ENCODE results near the gene CLMP. TPM values are rescaled to one million over a fixed set of nuclear protein-coding genes. Genes with fewer than 3 reads are reported as not detected.

The CLMP gene
- total RNA-seq = under 1 TPM; 0.20 to 0.60 (median 0.43) TPM
- polyA plus RNA-seq = under 1 TPM; 0.08 to 0.20 TPM
- 1.9 reads per million, percentile 8 among the genes with 10 or more reads in this experiment for total RNA-seq

- peaks cover 56 to 85% (median 78%) of the 10 kb centered on the region in 5 donors for H3K27me3 Mint-ChIP-seq
- intact Hi-C loops (cut with micrococcal nuclease) = no loop called here
- Histone ChIP-seq H3K4me3 (ENCODE audit: low read length) (peak within 1 kb of the TSS; percentile 39), H3K27ac (ENCODE audit: low read depth, low read length) (no peak within 1 kb of the TSS), H3K4me1 (ENCODE audit: control insufficient read depth in 2 of 2, insufficient read depth in 2 of 2, low read length in 2 of 2) (peaks cover 0 to 12% of the 10 kb centered on the region in 2 donors), H3K36me3 (ENCODE audit: control insufficient read depth in 2 of 3, insufficient read depth in 3 of 3, low read length in 3 of 3) (no peaks in the 10 kb centered on the region), H3K9me3 (ENCODE audit: control insufficient read depth in 2 of 3, low read length in 3 of 3) (no peaks in the 10 kb centered on the region), H3K27me3 (ENCODE audit: control insufficient read depth in 2 of 2, insufficient read depth in 2 of 2, low read length in 2 of 2) (peaks cover 0 to 12% of the 10 kb centered on the region in 2 donors)
- no peak for ATAC-seq
- H3K9me3 Mint-ChIP-seq = peaks cover 0 to 1% (median 0%) of the 10 kb centered on the region in 11 donors
- peak within 1 kb of the TSS; percentile 61 to 88 (median 83) for H3K4me3 Mint-ChIP-seq
- H3K36me3 Mint-ChIP-seq = peaks cover 0 to 4% (median 3%) of the 10 kb centered on the region in 5 donors
- H3K4me1 Mint-ChIP-seq = peaks cover 12 to 34% (median 25%) of the 10 kb centered on the region in 7 donors
- H3K27ac Mint-ChIP-seq = peak within 1 kb of the TSS in 2 of 9 donors; percentile 8 to 25
- ChIA-PET POLR2A (interaction anchor here (0.6 kb wide), 1 partner anchor 24 kb away, joined by 3 read pairs; no protein-coding TSS in a partner anchor), CTCF (no interaction called here)
- DNase-seq = peak in 3 of 9 donors; percentile 4 to 11 (median 10)
Measured at GRCh38 chr11:123195188-123196059, at the start of gene CLMP. Gene CLMP, minus strand, starts transcription at chr11:123195248. Its CDS starts 308 bp downstream, at chr11:123194940.

- intact Hi-C loops (cut with micrococcal nuclease) = loop anchor here in 1 of 2 donors (10.0 kb wide), 1 partner anchor 377 kb away; no protein-coding TSS in a partner anchor
Measured at GRCh38 chr11:123241874-123242543, 47.0 kb upstream of the CLMP start.

GRCh38 chr11:123241294-123241693 is 46.2 kb upstream of the CLMP start:
- ATAC-seq (no peak), DNase-seq (no peak)
- H3K27ac ChIP-seq (ENCODE audit: low read depth, low read length) = no peak overlapping the region
- Mint-ChIP-seq H3K4me1 (peaks cover 0 to 14% (median 0%) of the 10 kb centered on the region in 7 donors), H3K27ac (no peak overlapping the region), H3K9me3 (no peaks in the 10 kb centered on the region), H3K36me3 (no peaks in the 10 kb centered on the region), H3K27me3 (peaks cover 0 to 25% (median 0%) of the 10 kb centered on the region in 5 donors), H3K4me3 (no peak overlapping the region)
- no peaks in the 10 kb centered on the region for H3K4me1 ChIP-seq (ENCODE audit: control insufficient read depth in 2 of 2, insufficient read depth in 2 of 2, low read length in 2 of 2)
- no peaks in the 10 kb centered on the region for H3K9me3 ChIP-seq (ENCODE audit: control insufficient read depth in 2 of 3, low read length in 3 of 3)
- H3K27me3 ChIP-seq (ENCODE audit: control insufficient read depth in 2 of 2, insufficient read depth in 2 of 2, low read length in 2 of 2) = no peaks in the 10 kb centered on the region
- no peaks in the 10 kb centered on the region for H3K36me3 ChIP-seq (ENCODE audit: control insufficient read depth in 2 of 3, insufficient read depth in 3 of 3, low read length in 3 of 3)
- intact Hi-C loops (cut with micrococcal nuclease) = loop anchor here in 1 of 2 donors (10.0 kb wide), 1 partner anchor 376 kb away; no protein-coding TSS in a partner anchor
- CTCF ChIA-PET = interaction anchor here (1.2 kb wide), 1 partner anchor 141 kb away, joined by 3 read pairs; no protein-coding TSS in a partner anchor
- POLR2A ChIA-PET = no interaction called here
- H3K4me3 ChIP-seq (ENCODE audit: low read length) = no peak overlapping the region

More at GRCh38 chr11:123241874-123242543, 47.0 kb upstream of the CLMP start:
- peaks cover 0 to 27% (median 0%) of the 10 kb centered on the region in 5 donors for H3K27me3 Mint-ChIP-seq
- H3K27ac Mint-ChIP-seq = no peak overlapping the region
- Histone ChIP-seq H3K4me1 (ENCODE audit: control insufficient read depth in 2 of 2, insufficient read depth in 2 of 2, low read length in 2 of 2) (no peaks in the 10 kb centered on the region), H3K27ac (ENCODE audit: low read depth, low read length) (no peak overlapping the region), H3K9me3 (ENCODE audit: control insufficient read depth in 2 of 3, low read length in 3 of 3) (no peaks in the 10 kb centered on the region), H3K27me3 (ENCODE audit: control insufficient read depth in 2 of 2, insufficient read depth in 2 of 2, low read length in 2 of 2) (no peaks in the 10 kb centered on the region), H3K4me3 (ENCODE audit: low read length) (no peak overlapping the region), H3K36me3 (ENCODE audit: control insufficient read depth in 2 of 3, insufficient read depth in 3 of 3, low read length in 3 of 3) (no peaks in the 10 kb centered on the region)
- H3K9me3 Mint-ChIP-seq = no peaks in the 10 kb centered on the region
- ChIA-PET CTCF (no interaction called here), POLR2A (no interaction called here)
- H3K4me1 Mint-ChIP-seq = peaks cover 0 to 16% (median 2%) of the 10 kb centered on the region in 7 donors
- no peak overlapping the region for H3K4me3 Mint-ChIP-seq
- H3K36me3 Mint-ChIP-seq = no peaks in the 10 kb centered on the region
- DNase-seq (no peak), ATAC-seq (no peak)

GRCh38 chr11:123239191-123240150 is 44.4 kb upstream of the CLMP start:
- ChIA-PET POLR2A (interaction anchor here (0.6 kb wide), 1 partner anchor 170 kb away, joined by 5 read pairs; no protein-coding TSS in a partner anchor), CTCF (interaction anchor here (0.6 to 1.0 kb wide), 2 partner anchors 22 to 386 kb away, joined by 3 to 5 read pairs; no protein-coding TSS in a partner anchor)
- H3K4me3 ChIP-seq (ENCODE audit: low read length) = no peak overlapping the region

GRCh38 chr11:123238297-123238696 is 43.2 kb upstream of the CLMP start:
- peaks cover 5 to 34% (median 8%) of the 10 kb centered on the region in 7 donors for H3K4me1 Mint-ChIP-seq
- Histone ChIP-seq H3K36me3 (ENCODE audit: control insufficient read depth in 2 of 3, insufficient read depth in 3 of 3, low read length in 3 of 3) (no peaks in the 10 kb centered on the region), H3K4me3 (ENCODE audit: low read length) (no peak overlapping the region), H3K27me3 (ENCODE audit: control insufficient read depth in 2 of 2, insufficient read depth in 2 of 2, low read length in 2 of 2) (no peaks in the 10 kb centered on the region), H3K4me1 (ENCODE audit: control insufficient read depth in 2 of 2, insufficient read depth in 2 of 2, low read length in 2 of 2) (peaks cover 6 to 7% of the 10 kb centered on the region in 2 donors), H3K9me3 (ENCODE audit: control insufficient read depth in 2 of 3, low read length in 3 of 3) (no peaks in the 10 kb centered on the region), H3K27ac (ENCODE audit: low read depth, low read length) (no peak overlapping the region)
- POLR2A ChIA-PET = no interaction called here
- CTCF ChIA-PET = no interaction called here
- peaks cover 0 to 19% (median 0%) of the 10 kb centered on the region in 5 donors for H3K27me3 Mint-ChIP-seq
- ATAC-seq (peak; percentile 12), DNase-seq (no peak)
- H3K27ac Mint-ChIP-seq = no peak overlapping the region
- no peak overlapping the region for H3K4me3 Mint-ChIP-seq
- peaks cover 0 to 5% (median 0%) of the 10 kb centered on the region in 5 donors for H3K36me3 Mint-ChIP-seq
- intact Hi-C loops (cut with micrococcal nuclease) = no loop called here
- H3K9me3 Mint-ChIP-seq = peaks cover 0 to 4% (median 0%) of the 10 kb centered on the region in 11 donors

More at GRCh38 chr11:123239191-123240150, 44.4 kb upstream of the CLMP start:
- intact Hi-C loops (cut with micrococcal nuclease) = loop anchor here in 1 of 2 donors (10.0 kb wide), 1 partner anchor 375 kb away; no protein-coding TSS in a partner anchor
- Mint-ChIP-seq H3K4me3 (no peak overlapping the region), H3K4me1 (peaks cover 0 to 29% (median 0%) of the 10 kb centered on the region in 7 donors), H3K36me3 (peaks cover 0 to 3% (median 0%) of the 10 kb centered on the region in 5 donors), H3K9me3 (no peaks in the 10 kb centered on the region), H3K27me3 (peaks cover 0 to 25% (median 0%) of the 10 kb centered on the region in 5 donors), H3K27ac (no peak overlapping the region)
- DNase-seq = no peak
- H3K27me3 ChIP-seq (ENCODE audit: control insufficient read depth in 2 of 2, insufficient read depth in 2 of 2, low read length in 2 of 2) = no peaks in the 10 kb centered on the region
- no peak overlapping the region for H3K27ac ChIP-seq (ENCODE audit: low read depth, low read length)
- H3K9me3 ChIP-seq (ENCODE audit: control insufficient read depth in 2 of 3, low read length in 3 of 3) = no peaks in the 10 kb centered on the region
- no peak for ATAC-seq
- H3K36me3 ChIP-seq (ENCODE audit: control insufficient read depth in 2 of 3, insufficient read depth in 3 of 3, low read length in 3 of 3) = no peaks in the 10 kb centered on the region
- no peaks in the 10 kb centered on the region for H3K4me1 ChIP-seq (ENCODE audit: control insufficient read depth in 2 of 2, insufficient read depth in 2 of 2, low read length in 2 of 2)

Measured in naive thymus-derived CD4-positive, alpha-beta T cell (primary cell).